A673 (cell line): ENCODE measurements around the gene DHRSX.

Experiments used
- CTCF ChIP-seq: fragments of 300-800, 200-600 bp; sonication (generic); conservative IDR thresholded peaks from 2 replicates; pipeline ENCODE4 v1.5.1; 2017; ENCODE audit warnings: low read depth, mild to moderate bottlenecking, antibody characterized with exemption, low read length, moderate library complexity, mixed read lengths
- EZH2 ChIP-seq: fragments of 200-600 bp; sonication (generic); IDR thresholded peaks from 2 replicates; pipeline ENCODE4 v1.6.1; 2017; ENCODE audit warnings: borderline replicate concordance, low read depth, mild to moderate bottlenecking, mixed read lengths, antibody characterized with exemption, low read length; ENCODE audit not compliant: poor library complexity, severe bottlenecking

DNA sequence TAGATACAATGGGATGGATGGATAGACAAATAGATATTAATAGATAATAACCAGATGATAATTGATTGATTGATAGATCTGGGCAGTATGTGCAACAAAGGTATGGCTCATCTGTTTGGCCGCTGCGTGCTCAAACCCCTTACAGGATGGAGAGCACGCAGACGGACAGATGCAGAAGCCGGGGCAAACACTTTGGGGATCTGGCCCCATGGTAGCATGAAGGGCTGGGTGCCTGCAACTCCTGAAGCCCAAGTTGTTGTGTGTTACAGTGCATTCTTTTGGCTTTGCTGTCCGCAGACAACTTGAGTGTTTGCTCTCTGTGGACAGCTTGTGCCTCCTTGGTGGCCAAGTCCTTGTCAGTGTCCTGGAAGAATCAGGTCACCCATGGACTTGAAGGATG is 10.6 kb upstream of the DHRSX start:
- TF ChIP-seq CTCF (no peak), EZH2 (no peak)
